HG03159 (cell line): ENCODE data around the gene NCOA7.
"Not testable (repeated sequence)": the region's sequence is repeated elsewhere in the genome, so short reads cannot be mapped to it uniquely, and the experiment has no call there.

Experiments
- ATAC-seq: cut with Tn5 transposase; IDR thresholded peaks from one replicate; pipeline ENCODE4 v1.9.1; 2021; ENCODE audit warnings: mild to moderate bottlenecking, moderate library complexity; ENCODE audit not compliant: unreplicated experiment

The NCOA7 gene

DNA sequence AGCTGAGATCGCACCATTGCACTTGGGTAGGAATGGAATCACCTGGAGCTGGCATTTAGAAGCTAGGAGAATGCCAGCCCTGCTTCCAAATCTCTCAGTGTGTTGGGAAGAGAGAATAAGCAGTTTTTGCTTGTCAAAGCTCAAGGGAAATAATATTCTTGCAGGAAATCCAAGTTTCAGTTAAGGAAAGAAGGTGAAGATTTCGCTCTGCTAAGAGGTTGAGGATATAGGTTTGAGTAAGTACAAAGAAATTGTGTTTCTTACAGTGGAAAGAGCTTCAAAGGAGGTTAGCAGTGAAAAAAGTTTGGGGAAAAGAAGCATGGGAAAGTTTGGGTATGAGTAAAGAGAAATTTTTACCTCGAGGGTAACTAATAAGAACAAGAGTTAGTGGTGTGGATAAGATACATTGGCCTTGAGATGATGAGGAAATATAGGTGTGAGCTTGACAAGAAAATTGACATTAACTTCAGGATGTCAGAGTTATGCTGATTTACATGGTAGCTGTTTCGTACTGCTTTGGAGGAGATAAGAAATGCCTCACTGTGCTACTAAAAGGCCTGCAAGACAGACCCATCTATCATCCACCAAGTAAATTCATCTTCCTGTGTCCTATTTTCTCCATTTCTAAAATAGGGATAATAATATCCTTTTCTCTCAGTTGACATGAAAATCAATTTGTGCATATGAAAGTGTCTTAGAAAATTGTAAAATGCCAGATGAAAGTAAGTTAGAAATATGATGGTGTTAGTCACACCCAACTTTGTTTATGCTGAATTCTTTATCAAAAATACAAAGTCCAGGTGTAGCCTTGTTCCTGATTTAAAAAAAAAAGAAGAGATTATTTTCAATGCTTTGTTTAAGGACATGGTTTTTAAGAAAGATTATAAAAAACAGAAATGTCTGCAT lies 153.0 kb downstream of the NCOA7 start:
- ATAC-seq, result no peak

DNA sequence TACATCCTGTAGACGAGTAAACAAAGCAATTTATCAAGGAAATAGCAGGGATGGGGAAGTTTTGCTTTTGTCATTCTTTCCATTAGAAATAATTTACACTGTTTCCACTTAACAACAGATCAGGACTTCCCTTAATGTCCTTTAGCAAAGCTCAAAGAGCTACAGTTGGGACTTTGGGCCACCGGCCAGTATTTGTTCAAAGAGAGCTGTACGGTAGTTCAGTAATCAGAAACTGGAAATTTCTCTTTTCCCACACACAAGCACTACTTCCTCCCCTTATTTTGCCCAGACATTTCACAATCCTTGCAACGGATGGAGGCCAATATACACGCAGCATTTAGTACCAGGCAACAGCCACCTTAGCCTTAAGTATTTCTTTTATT lies 153.7 kb downstream of the NCOA7 start:
- no peak for ATAC-seq

DNA sequence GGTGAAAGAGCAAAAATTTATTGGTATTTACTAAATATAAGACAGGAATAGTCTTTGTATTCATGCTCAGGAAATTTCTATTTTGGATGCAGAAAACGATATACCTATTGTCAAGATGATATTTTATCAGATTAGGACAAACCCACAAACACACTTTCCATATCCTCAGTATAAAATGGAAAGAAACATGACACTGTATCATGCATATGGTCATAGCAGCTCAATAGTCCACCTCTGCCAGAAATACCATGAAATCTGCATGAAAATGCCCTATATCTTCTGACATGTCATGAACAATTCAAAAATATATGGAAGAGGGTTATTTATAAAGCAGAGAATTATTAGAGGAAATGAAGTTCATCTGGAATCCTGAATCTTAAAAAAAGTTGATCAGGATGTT lies 154.1 kb downstream of the NCOA7 start:
- ATAC-seq, result no peak

DNA sequence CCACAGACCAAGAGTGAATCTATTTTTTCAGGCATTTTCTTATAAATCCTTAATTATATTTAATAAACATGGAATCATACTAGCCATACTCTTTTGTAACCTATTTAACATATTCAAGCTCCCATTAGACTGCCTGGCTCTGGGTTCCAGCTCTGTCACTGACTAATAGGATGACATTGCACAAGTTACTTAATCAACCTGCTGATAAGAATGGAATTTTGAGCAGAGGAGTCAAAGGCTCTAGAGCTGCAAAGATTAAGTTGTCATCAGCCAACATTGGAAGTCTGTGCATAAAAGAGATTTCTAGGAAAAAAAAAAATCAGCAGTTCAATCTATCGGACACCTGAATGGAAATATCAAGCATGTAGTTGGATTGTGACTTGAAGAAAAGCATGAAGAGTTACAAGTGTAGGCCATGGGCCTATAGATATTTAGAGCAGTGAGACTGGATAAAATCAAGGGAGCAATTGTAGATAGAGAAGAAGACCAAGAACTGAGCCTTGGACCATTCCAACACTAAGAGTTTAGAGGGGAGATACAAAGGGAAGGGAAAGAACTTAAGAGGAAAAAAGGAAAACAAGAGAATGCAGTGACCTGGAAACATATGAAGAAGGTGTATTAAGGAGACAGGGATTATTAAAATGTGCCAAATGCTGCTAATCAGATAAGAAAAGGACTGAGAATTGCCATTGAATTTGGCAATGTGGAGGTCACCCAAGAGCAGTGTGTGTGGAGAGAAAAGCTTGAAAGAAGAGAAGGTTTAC lies 154.8 kb downstream of the NCOA7 start:
- ATAC-seq, result no peak

DNA sequence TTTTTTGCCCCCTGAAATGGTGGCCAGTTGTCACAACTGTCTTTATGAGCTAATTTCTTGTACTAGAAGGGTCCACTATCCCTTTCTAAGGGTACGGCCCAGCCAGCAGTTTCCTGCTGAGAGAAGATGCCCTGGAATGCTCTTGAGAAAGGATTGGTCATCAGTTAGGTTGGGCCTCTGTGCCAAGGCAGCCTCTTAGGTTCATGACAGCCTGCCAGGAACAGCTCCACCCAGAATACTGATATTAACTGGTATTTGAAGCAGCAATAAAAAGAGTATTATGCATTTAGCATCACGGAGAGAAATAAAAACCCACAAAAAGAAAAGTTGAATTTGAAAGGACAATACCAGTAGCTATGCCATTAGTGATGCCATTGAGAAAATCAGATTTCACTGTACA lies 156.9 kb downstream of the NCOA7 start:
- no peak for ATAC-seq

DNA sequence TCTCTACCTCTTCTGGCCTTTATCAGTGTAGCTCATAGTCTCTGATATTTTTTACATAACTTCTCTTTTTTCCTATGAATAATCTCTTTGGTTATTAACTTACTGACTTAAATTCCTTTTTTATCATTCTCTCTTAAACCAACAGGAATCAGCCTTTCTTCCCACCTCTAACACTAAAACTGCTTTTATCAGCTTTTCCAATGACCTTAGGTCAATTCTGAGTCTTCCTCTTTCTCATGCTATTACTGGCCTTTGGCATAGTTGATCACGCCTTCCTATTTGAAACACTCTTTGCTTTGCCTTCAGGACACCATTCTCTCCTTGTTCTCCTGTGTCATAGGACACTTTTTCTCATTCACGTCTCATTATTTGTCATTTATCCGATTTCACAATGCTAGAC lies 157.7 kb downstream of the NCOA7 start:
- ATAC-seq, result no peak

DNA sequence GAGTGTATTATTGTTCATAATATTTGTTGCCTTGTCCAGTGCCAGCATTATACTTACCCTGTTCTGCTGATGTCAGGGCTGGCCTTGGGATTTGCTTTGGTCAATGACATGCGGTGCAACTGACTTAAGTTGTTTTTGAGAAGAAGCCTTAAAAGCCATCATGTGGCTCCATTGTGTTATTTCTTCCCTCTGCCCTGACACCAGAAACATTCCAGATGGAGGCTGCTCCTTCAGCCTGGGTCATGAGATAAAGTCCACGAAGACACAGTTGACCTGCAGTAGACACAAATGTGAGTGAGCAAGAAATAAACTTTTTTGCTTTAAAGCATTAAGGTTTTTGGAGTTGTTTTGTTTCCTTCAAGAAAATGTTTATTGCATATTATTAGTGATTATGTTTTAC lies 158.3 kb downstream of the NCOA7 start:
- ATAC-seq, result no peak

DNA sequence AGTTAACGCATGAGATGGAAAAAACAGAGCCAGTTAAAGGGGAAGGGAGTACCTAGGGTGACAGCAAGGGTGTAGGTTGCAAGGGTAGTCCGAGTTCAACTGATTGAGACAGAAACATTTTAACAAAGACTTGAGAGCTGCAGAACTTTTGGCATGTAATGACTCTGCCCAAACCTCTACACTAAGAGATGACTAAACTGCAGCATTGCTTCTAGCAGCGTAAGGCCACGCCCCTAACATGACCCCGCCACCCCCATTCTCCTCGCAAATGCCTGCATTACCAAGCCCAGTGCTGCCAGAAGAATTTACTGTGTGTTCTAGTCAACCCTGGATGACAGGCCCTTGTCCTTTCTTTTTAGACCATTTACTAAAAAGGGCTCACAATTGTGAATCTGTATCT lies 159.5 kb downstream of the NCOA7 start:
- ATAC-seq, result no peak

DNA sequence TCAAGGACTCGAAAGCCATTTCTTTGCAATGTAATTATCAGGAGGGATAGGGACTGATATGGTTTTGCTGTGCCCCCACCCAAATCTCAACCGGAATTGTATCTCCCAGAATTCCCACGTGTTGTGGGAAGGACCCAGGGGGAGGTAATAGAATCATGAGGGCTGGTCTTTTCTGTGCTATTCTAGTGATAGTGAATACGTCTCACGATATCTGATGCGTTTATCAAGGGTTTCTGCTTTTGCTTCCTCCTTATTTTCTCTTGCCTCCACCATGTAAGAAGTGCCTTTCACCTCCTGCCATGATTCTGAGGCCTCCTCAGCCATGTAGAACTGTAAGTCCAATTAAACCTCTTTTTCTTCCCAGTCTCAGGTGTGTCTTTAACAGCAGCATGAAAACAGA lies 160.0 kb downstream of the NCOA7 start:
- not testable (repeated sequence) for ATAC-seq

DNA sequence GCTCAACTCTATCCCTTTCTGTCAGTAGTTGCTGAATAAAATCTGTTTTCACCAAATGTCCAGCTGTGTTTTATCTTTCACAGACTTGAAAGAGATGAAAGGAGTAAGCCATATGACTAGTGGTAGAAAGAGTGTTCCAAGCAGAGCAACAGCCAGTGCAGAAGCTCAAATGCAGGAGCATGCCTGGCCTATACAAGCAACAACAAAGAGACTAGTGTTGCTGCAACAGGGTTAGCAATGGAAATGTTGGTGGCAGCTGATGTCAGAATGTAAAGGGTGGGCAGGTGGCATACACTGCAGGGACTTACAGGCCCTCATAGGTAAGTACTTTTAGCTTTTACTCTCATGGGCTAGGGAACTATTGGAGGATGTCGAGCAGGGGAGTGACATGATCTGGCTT lies 160.6 kb downstream of the NCOA7 start:
- ATAC-seq, result no peak

DNA sequence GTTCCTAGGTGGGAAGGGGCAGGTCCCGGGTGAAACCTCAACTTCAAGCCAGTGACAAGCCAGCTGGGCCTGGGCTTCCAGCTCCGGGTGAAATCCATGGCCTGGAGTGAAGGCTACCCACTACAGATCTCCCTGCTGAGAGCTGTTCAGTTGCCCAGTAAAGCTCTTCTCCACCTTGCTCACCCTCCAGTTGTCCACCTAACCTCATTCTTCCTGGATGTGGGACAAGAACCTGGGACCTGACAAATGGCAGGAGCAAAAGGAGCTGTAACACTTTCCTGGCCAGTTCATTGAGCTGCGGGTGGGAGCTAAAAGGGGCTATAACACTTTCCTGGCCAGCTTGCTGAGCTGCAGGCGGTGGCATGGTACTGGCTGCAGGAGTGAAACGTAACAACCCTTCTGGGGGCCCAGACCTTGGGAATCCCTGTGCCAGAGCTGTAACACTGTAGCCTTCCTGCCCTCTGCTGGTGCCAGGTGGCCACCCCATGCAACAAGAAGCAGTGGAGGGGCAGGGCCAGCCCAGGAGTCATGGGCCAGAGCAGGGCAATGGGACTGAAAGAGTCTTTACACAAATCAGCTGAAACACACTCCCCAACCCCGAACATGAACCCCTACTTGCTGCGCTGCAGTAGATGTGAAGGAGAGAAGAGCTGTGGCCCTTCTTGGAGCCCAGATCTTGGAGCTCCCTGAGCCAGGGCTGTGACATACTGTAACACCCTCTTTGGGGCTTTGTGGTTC lies 162.2 kb downstream of the NCOA7 start:
- no peak for ATAC-seq

DNA sequence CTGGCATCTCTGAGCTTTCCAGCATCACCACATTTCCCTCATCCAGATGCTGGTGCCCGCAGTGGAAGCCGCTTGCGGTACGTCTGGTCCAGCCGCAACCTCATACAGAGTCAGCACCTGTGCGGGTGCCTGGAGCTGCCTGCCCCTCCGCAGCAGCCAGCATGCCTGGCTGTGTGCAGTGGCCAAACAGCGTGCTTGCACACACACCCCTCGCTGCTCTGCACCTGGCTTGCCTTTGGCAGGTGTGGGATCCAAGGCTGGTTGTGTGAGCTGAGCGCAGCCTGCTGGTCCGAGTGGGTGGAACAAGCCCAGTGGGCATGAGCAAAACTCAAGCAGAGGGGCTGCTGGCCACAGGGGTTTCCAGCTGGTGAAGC lies 162.7 kb downstream of the NCOA7 start:
- no peak for ATAC-seq

DNA sequence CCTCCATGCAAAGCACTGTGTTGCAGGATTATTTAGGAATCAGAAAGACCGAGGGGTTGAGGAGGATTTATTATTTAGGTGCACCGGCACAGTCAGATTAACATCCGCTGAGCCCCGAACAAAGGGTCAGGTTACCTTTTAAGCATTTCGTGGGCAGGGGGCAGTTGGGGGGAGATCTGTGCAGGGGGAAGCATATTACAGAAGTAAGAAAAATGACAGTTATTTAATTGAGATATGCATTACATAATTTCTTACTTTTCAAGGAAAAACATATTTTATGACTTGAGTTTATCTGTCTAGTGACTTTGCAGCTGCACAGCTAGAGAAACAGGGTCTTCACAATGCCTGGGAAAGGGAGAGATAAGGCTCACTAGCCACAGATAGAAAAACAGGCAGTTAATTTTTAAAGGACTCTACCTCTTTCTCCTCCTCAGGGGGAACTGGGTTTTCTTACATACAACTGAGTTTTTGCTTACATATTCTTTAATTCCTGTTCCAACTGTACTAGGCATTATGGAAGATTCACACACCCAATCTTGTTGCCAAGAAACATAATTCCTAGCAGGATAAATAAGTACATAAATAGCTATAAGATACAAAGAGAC lies 164.1 kb downstream of the NCOA7 start:
- no peak for ATAC-seq

DNA sequence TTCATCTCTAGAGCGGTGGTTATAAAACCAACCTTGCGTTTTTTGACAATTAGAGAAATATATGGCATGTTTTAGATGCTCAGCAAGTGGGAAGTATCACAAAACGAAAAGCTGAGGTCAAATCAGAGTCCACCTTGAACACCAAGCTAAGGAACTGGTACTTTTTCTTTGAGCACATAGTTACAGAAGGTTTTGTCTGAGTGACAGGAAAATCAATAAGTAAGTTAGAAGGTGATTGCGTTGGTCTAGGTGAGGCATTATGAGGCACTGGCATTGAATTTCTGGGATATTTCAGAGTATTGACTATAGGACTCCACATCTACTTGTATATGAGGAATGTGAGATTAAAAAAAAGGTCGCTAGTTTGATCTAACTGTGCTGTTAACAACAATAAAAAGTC lies 165.2 kb downstream of the NCOA7 start:
- ATAC-seq, result no peak

DNA sequence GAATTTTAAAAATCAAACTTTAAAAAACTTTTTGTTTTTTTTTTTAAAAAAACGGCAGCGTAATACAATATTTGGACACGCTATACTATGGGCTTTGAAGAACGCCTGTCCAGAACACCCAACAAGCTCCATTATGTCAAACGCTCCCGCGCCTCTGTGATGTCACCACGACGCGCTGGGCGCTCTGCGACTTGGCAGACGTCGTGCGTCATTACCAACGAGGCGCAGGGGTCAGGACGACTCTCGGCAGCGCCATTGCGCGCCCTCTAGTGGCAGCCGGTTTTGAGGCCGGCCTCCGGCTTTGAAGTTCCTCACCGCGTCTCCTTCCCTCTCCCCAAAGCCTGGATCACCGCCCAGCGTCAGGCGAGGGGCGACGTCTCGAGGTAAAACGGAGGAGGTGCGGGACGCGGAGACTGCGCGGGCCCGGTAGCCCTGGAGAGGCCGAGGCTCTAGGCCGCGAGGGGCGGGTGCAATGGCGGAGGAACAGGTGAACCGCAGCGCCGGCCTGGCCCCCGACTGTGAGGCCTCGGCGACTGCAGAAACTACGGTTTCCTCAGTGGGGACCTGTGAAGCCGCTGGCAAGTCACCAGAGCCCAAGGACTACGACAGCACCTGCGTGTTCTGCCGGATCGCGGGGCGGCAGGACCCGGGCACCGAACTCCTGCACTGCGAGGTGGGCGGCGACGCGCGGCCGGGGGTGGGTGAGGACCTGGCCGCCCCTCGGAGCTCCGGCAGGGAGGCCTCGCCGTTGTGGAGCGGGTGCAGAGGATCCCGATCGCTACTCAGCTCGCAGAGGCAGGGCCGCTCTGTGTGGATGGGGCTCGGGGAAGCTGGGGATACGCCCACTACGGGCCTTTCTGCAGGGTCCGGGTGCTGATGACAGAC lies 166.0 kb downstream of the NCOA7 start, which contains the start of gene HINT3:
Gene HINT3 (plus strand): TSS at position 265 of the 885 bp plus-strand sequence. CDS start 208 bp downstream, at position 473.
- peak; percentile 93 for ATAC-seq

DNA sequence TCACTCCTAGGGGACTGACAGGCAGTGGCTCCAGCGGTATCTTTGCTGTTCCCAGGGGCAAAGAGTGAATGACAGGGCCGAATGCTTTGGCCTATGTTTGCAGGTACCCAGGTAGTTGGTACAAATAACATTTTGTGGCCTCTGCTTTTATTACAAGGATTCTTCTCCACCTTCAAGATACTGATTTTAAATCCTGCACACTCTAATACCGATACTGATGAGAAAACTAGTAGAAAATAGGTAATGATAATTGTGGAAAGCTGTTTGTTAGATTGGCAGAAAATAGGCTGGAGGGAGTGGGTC lies 166.6 kb downstream of the NCOA7 start:
- ATAC-seq, result no peak

DNA sequence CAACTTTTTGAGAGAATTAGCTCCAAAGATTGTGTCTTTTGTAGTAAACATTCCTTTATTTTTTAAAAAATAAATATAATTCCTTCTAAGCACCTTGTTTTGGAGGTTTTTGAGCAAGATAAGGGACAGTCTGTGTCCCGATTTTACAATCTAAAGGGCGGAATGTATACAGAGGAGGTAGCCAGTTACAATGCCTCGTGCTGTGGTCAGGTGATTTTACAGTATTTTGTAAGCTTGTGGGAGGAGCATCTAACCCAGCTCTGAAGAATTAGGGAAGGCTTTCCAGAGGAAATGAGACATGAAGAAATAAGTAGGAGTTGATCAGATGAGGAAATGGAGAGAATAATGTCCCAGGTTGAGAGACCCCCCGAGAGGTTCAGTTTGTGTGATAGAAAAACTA lies 167.1 kb downstream of the NCOA7 start:
- ATAC-seq, result no peak

DNA sequence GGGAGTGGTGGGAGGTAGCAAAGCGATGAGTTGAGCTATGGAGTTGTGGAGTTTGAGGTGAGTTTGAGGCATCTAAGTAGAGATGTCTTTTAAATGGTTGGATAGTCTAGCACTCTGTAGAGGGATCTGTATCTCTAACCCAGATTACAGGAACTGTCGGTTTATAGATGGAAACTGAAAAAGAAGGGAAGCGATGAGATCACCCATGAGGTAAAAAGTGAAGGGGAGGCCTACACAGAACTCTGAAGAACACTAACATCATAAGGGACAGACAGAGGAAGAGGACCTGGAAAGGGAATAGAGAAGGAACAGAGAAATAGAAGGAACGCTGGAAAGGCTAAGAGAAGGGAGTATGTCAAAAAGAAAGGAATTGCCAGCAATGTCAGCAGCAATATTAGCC lies 168.3 kb downstream of the NCOA7 start:
- ATAC-seq, result no peak

DNA sequence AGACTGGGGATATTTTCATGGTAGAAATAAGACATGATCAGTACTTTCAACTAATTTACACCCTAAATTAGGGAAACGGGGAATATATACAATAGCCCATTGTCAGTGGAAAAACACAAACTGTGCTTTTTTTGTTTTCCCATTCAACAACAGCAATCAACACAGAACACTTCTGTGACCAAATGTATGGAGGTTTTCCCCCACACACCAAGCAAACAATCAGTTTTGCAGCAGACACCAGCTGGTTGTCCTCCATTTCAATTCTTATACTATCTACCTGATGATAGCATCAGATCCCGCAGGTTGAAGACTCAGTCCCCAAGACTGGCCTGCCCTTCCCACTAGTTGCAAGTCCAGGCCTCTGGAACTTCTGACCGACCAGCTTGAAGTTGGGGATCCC lies 170.4 kb downstream of the NCOA7 start:
- ATAC-seq, result no peak

DNA sequence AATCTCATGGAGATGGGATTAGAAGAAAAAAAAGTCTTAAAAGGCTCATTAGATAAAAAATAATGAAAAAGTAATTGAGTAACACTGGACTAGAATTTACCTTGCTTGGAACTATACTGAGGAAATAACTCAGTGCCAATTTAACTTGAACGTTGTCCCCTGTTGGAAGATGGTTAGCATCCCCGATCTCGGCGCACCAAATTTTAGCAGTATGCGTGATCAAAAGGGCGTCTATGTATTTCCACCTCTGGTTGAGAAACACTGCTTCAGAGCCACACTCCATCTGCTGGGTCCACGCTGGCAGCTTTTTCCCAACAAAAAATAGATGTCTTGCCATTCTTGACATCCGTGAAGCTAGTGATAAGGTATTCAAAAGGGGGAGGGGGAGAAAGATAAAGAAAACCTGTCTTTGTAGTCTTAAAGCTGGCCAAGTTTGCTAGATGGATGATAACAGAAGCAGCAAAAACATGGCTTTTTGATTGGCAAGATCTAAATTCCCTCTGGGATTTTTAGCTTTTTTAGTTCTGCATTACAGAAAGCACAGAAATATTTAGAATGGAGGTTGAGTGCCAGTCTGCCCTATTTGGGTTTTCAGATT lies 172.2 kb downstream of the NCOA7 start:
- no peak for ATAC-seq
